T-helper 17 cell (primary cell): Measurements from ENCODE around the gene DGKE. TPM values are rescaled to one million over a fixed set of nuclear protein-coding genes. Genes with fewer than 3 reads are reported as not detected.

Experiments used
- ATAC-seq: fragments of 150-1000 bp; cut with Tn5 transposase; 2 replicates; pipeline ENCODE4 v1.10.0; 2021; ENCODE audit warnings: mild to moderate bottlenecking, moderate library complexity
- DNase-seq, 3 donors: peaks; one replicate each; pipeline versions ENCODE4 v3.0.0 to v3.0.0-alpha.2; 2020 to 2021
- H3K9me3 ChIP-seq: one replicate; pipeline ENCODE4 v1.7.0; 2013; ENCODE audit warnings: low read length, mild to moderate bottlenecking; ENCODE audit not compliant: control insufficient read depth, poor library complexity, severe bottlenecking
- H3K27ac Mint-ChIP-seq: one replicate; pipeline ENCODE4 v1.8.0; 2022; ENCODE audit warnings: mild to moderate bottlenecking, moderate library complexity, mixed read lengths
- H3K27me3 Mint-ChIP-seq: one replicate; pipeline ENCODE4 v1.8.0; 2022; ENCODE audit warnings: mixed read lengths
- H3K36me3 Mint-ChIP-seq: one replicate; pipeline ENCODE4 v1.8.0; 2022; ENCODE audit warnings: low read depth, mixed read lengths
- H3K4me1 Mint-ChIP-seq: one replicate; pipeline ENCODE4 v1.8.0; 2022; ENCODE audit warnings: mild to moderate bottlenecking, mixed read lengths
- H3K4me3 Mint-ChIP-seq: one replicate; pipeline ENCODE4 v1.8.0; 2022; ENCODE audit warnings: mild to moderate bottlenecking, moderate library complexity, mixed read lengths
- total RNA-seq, 4 donors: library from RNA in 2 of 4; stranded (reverse) in 2 of 4; gene quantifications; one replicate each; pipeline ENCODE4 v1.2.3 and lab custom pipeline; 2022 to 2026

DGKE gene
- total RNA-seq, 2 donors from 2014 or later = 29.1 to 38.2 TPM

- H3K9me3 ChIP-seq = no peaks in the 10 kb centered on the region
- no peak for ATAC-seq
- Mint-ChIP-seq H3K4me1 (peaks cover 14% of the 10 kb centered on the region), H3K27ac (no peak overlapping the region), H3K27me3 (no peaks in the 10 kb centered on the region), H3K4me3 (no peak overlapping the region), H3K36me3 (peaks cover 3% of the 10 kb centered on the region)
- no peak for DNase-seq
Observed at GRCh38 chr17:56821847-56822534, 12.0 kb upstream of the DGKE start.

- no peak for DNase-seq
- peaks cover 3% of the 10 kb centered on the region for H3K36me3 Mint-ChIP-seq
- ATAC-seq = no peak
- H3K9me3 ChIP-seq = no peaks in the 10 kb centered on the region
- H3K27me3 Mint-ChIP-seq = no peaks in the 10 kb centered on the region
- H3K27ac Mint-ChIP-seq = peak overlapping the region; percentile 78
- H3K4me1 Mint-ChIP-seq = peaks cover 14% of the 10 kb centered on the region
- H3K4me3 Mint-ChIP-seq = no peak overlapping the region
Observed at GRCh38 chr17:56822725-56823124, 11.2 kb upstream of the DGKE start.

GRCh38 chr17:56823848-56824247 is 10.1 kb upstream of the DGKE start:
- H3K9me3 ChIP-seq = no peaks in the 10 kb centered on the region
- Mint-ChIP-seq H3K27ac (no peak overlapping the region), H3K27me3 (no peaks in the 10 kb centered on the region), H3K4me1 (peaks cover 13% of the 10 kb centered on the region), H3K36me3 (peaks cover 3% of the 10 kb centered on the region), H3K4me3 (no peak overlapping the region)
- ATAC-seq = no peak
- no peak for DNase-seq

- Mint-ChIP-seq H3K4me1 (peaks cover 10% of the 10 kb centered on the region), H3K27ac (no peak overlapping the region), H3K4me3 (no peak overlapping the region), H3K36me3 (peaks cover 3% of the 10 kb centered on the region), H3K27me3 (no peaks in the 10 kb centered on the region)
- no peak for ATAC-seq
- no peak for DNase-seq
- H3K9me3 ChIP-seq = no peaks in the 10 kb centered on the region
Observed at GRCh38 chr17:56824503-56824902, 9.4 kb upstream of the DGKE start.

GRCh38 chr17:56826611-56827414 is 7.1 kb upstream of the DGKE start:
- H3K9me3 ChIP-seq = no peaks in the 10 kb centered on the region
- Mint-ChIP-seq H3K27ac (no peak overlapping the region), H3K27me3 (no peaks in the 10 kb centered on the region), H3K4me3 (no peak overlapping the region), H3K36me3 (peaks cover 3% of the 10 kb centered on the region), H3K4me1 (peaks cover 13% of the 10 kb centered on the region)
- DNase-seq (no peak), ATAC-seq (no peak)

- no peaks in the 10 kb centered on the region for H3K9me3 ChIP-seq
- DNase-seq (no peak), ATAC-seq (no peak)
- Mint-ChIP-seq H3K27me3 (no peaks in the 10 kb centered on the region), H3K4me3 (peak overlapping the region; percentile 43), H3K4me1 (peaks cover 19% of the 10 kb centered on the region), H3K36me3 (no peaks in the 10 kb centered on the region), H3K27ac (peak overlapping the region; percentile 4)
Observed at GRCh38 chr17:56830726-56831368, 3.1 kb upstream of the DGKE start.

- H3K9me3 ChIP-seq = no peaks in the 10 kb centered on the region
- DNase-seq = no peak
- Mint-ChIP-seq H3K4me3 (peak overlapping the region; percentile 95), H3K36me3 (no peaks in the 10 kb centered on the region), H3K27me3 (no peaks in the 10 kb centered on the region), H3K27ac (peak overlapping the region; percentile 92), H3K4me1 (peaks cover 21% of the 10 kb centered on the region)
- ATAC-seq = no peak
Observed at GRCh38 chr17:56831369-56832095, 2.4 kb upstream of the DGKE start.

GRCh38 chr17:56832446-56832845 is 1.5 kb upstream of the DGKE start:
- H3K27ac Mint-ChIP-seq = peak overlapping the region; percentile 92
- ATAC-seq (no peak), DNase-seq (no peak)
- H3K4me1 Mint-ChIP-seq = peaks cover 30% of the 10 kb centered on the region
- H3K4me3 Mint-ChIP-seq = peak overlapping the region; percentile 95
- H3K9me3 ChIP-seq = no peaks in the 10 kb centered on the region
- H3K27me3 Mint-ChIP-seq = no peaks in the 10 kb centered on the region
- peaks cover 3% of the 10 kb centered on the region for H3K36me3 Mint-ChIP-seq

GRCh38 chr17:56833057-56833808 is 718 bp upstream of the DGKE start:
- peak; percentile 74 for ATAC-seq
- peaks cover 36% of the 10 kb centered on the region for H3K4me1 Mint-ChIP-seq
- no peaks in the 10 kb centered on the region for H3K27me3 Mint-ChIP-seq
- H3K36me3 Mint-ChIP-seq = peaks cover 3% of the 10 kb centered on the region
- peak overlapping the region; percentile 95 for H3K4me3 Mint-ChIP-seq
- peak overlapping the region; percentile 92 for H3K27ac Mint-ChIP-seq
- no peaks in the 10 kb centered on the region for H3K9me3 ChIP-seq
- peak; percentile 54 to 72 (median 64) for DNase-seq

GRCh38 chr17:56834380-56835263 is 671 bp downstream of the DGKE start:
- ATAC-seq = peak; percentile 35
- Mint-ChIP-seq H3K27ac (peak overlapping the region; percentile 93), H3K27me3 (no peaks in the 10 kb centered on the region), H3K36me3 (peaks cover 3% of the 10 kb centered on the region), H3K4me1 (peaks cover 41% of the 10 kb centered on the region), H3K4me3 (peak overlapping the region; percentile 95)
- DNase-seq = peak; percentile 52 to 60 (median 59)
- H3K9me3 ChIP-seq = no peaks in the 10 kb centered on the region

- DNase-seq = no peak
- Mint-ChIP-seq H3K4me3 (peak overlapping the region; percentile 95), H3K27ac (peak overlapping the region; percentile 93), H3K4me1 (peaks cover 41% of the 10 kb centered on the region), H3K27me3 (no peaks in the 10 kb centered on the region), H3K36me3 (peaks cover 3% of the 10 kb centered on the region)
- ATAC-seq = no peak
- no peaks in the 10 kb centered on the region for H3K9me3 ChIP-seq
Observed at GRCh38 chr17:56835264-56835585, 1.3 kb downstream of the DGKE start.

GRCh38 chr17:56838687-56839086 is 4.7 kb downstream of the DGKE start:
- ATAC-seq (no peak), DNase-seq (no peak)
- no peaks in the 10 kb centered on the region for H3K9me3 ChIP-seq
- Mint-ChIP-seq H3K4me1 (peaks cover 23% of the 10 kb centered on the region), H3K4me3 (no peak overlapping the region), H3K36me3 (peaks cover 3% of the 10 kb centered on the region), H3K27me3 (no peaks in the 10 kb centered on the region), H3K27ac (peak overlapping the region; percentile 14)
